ENCODE results near the gene HIGD1A.
"Not testable (repeated sequence)": the region's sequence is repeated elsewhere in the genome, so short reads cannot be mapped to it uniquely, and the experiment has no call there.

The HIGD1A gene

GRCh38 chr3:42827654-42828053, 23.4 kb upstream of the HIGD1A start:
- FAIRE-seq, result no peak

DNA sequence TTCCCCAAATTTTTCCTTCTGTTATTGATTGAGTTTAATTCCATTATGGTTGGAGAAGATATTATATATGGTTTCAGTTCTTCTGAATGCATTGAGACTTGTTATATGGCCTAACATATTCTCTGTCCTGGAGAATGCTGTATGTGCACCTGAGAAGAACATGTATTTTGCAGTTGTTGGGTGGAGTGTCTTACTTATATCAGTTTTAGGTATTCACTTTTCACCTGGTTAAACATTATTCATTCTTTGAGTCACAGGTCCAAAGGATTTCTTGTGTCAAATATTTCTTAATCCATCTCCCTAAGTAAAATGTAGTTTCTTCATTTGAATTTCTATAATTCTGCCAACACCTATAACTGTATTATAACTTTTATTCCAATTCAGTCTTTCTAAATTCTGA, 22.7 kb upstream of the HIGD1A start:
- FAIRE-seq, result no peak

GRCh38 chr3:42826141-42826540, 21.9 kb upstream of the HIGD1A start:
- FAIRE-seq, result no peak

DNA sequence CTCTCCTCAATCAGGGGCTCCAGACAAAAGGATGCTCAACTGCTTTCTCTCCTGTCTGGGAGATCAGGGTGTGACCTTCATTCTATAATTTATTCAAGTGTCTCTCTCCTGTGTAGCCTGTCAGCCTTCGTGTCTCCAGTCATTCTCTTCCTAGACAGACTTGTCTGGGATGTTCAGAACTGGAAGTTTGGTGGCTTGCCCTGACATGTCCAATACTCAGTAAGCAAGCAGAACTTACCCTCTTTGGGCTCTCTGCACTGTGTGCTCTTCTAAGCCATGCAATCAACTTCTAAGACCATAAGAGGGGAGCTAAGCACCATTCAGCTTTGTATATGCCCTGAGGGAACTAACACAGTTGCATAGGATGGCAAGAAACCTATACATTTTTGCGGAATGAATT, 19.1 kb upstream of the HIGD1A start:
- no peak for FAIRE-seq

DNA sequence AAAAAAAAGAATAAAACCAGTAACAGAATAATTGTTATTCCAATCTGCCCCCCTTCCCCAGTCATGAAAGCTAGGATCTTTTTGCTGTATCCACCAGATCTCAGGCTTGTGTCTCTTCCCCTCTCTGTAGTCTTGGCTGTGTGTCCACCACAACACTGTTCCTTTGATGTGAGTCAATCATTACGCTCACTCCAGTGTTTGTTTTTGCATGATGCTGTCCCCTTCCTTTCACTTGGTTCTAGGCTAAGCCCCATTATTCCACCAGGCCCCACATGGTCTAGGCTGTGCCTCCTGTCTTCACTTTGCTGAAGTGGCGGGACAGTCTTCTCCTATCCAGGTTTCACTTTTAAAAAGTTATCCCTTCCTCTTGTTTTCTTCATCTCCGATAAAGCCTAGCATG, 18.5 kb upstream of the HIGD1A start:
- FAIRE-seq, result no peak

GRCh38 chr3:42820746-42821051, 16.4 kb upstream of the HIGD1A start:
- FAIRE-seq, result no peak

DNA sequence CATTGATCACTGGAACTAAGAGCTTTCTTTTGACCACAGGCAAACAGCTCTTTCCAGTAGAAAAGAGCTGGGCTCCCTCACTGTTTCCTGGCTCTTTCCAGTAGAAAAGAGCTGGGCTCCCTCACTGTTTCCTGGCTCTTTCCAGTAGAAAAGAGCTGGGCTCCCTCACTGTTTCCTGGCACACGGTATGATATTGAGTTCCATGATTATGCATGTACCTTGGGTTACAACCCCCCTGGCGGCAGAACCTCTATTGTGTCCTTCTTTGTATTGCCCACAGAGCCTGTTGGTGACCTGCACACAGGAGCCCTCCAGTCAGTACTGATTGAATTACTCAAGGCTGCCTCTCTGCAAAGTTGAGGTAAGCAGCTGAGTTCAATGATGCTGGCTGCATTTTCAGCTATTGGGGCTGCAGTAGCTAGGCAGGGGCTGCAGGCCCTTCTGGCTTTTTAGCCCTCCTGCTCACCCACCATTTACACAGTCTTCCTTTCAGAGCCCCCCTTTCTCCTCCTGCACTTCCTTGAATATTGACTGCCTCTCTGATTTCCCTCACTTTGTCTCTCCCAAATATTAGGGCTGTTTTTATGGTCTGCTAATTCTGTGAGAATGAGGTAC, 15.2 kb upstream of the HIGD1A start:
- FAIRE-seq, result no peak

DNA sequence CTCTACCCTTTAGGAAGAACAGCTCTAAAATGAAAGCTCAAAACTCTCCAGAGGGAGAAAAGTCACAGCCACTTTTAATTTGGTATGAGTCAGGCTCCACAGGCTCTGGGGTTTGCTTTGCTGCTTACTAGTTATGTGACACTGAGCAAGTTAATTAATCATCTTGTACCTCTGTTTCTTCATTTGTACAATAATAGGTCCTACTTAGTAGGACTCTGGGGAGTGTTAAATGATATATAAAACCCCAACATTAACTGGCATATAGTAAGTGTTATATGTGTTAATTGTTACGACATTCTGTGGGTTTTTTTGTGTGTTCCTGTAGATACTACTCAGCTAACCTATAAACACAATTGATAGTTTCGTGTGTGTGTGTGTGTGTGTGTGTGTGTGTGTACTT, 11.5 kb upstream of the HIGD1A start:
- no peak for FAIRE-seq

- no peak for FAIRE-seq
These were observed 10.7 kb upstream of the HIGD1A start for GRCh38 chr3:42814914-42815507.

- no peak for FAIRE-seq
These were observed 10.0 kb upstream of the HIGD1A start for GRCh38 chr3:42814246-42814645.

DNA sequence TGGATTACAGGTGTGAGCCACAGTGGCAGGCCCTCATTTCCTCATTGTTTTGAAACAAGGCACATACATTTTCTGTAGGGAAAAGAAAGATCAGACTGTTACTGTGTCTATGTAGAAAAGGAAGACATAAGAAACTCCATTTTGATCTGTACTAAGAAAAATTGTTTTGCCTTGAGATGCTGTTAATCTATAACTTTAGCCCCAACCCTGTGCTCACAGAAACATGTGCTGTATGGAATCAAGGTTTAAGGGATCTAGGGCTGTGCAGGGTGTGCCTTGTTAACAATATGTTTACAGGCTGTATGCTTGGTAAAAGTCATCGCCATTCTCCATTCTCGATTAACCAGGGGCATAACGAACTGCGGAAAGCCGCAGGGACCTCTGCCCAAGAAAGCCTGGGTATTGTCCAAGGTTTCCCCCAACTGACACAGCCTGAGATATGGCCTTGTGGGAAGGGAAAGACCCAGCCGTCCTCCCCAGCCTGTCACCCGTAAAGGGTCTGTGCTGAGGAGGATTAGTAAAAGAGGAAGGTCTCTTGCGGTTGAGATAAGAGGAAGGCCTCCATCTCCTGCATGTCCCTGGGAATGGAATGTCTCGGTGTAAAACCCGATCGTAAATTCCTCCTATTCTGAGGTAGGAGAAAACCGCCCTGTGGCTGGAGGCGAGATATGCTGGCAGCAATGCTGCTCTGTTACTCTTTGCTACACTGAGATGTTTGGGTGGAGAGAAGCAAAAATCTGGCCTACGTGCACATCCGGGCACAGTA, 7.0 kb upstream of the HIGD1A start:
- not testable (repeated sequence) for FAIRE-seq

- not testable (repeated sequence) for FAIRE-seq
These were observed 6.4 kb upstream of the HIGD1A start for GRCh38 chr3:42810706-42811105.

DNA sequence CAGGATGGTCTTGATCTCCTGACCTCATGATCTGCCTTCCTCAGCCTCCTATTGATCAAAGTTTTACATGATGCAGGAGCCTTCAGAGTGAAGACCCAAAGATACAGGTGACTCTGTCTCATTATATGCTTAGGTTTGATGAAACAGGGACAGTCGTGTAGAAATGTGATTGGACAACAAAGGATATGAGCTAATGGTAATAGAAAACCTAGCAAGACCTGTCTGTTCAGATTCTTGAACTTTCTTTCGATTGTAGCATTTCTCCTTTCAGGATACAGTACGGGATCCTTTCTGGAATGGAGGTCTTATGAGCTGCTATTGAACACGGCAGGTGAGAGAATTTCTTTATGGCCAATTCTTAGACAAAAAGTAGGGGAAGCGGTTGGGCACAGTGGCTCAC, 4.9 kb upstream of the HIGD1A start, which contains the start of gene ACKR2:
Gene ACKR2, plus strand, starts transcription at position 244 of the 400 bp plus-strand sequence. CDS start 55,058 bp downstream, outside the sequence.
- FAIRE-seq, result no peak

GRCh38 chr3:42807929-42808328, 3.6 kb upstream of the HIGD1A start:
- no peak for FAIRE-seq

DNA sequence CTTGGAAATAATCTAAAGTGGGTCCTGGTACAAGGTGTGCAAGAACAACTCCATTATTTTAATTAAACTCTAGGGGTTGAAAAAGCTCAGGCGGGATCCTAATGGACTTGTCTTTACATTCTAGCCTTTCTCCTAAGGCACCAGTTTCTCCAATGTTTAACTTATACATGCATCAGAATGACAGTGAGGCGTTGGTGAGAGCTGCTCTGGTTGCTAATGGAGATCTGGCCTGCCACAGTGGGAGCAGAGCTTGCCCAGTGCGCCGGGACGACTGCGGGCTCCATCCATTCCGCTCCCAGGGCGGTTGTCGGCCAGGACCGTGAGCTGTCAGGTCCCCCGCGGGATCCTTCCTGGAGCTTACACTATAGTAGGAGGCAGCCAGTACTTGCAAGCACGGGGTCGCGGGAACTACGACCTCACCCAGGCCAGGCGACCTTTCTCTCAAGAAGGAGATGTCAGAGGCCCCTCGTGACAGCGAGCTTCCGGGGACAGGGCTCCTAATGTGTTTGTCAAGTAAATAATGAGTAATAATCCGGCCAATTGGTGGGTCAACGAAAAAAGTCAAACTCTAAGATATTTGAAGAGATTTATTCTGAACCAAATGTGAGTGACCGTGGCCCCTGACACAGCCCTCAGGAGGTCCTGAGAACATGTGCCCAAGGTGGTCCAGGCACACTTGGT, 991 bp upstream of the HIGD1A start:
- FAIRE-seq, result no peak

- no peak for FAIRE-seq
These were observed 492 bp upstream of the HIGD1A start for GRCh38 chr3:42804831-42805132.

GRCh38 chr3:42803414-42804105, 730 bp downstream of the HIGD1A start:
- FAIRE-seq, result no peak

DNA sequence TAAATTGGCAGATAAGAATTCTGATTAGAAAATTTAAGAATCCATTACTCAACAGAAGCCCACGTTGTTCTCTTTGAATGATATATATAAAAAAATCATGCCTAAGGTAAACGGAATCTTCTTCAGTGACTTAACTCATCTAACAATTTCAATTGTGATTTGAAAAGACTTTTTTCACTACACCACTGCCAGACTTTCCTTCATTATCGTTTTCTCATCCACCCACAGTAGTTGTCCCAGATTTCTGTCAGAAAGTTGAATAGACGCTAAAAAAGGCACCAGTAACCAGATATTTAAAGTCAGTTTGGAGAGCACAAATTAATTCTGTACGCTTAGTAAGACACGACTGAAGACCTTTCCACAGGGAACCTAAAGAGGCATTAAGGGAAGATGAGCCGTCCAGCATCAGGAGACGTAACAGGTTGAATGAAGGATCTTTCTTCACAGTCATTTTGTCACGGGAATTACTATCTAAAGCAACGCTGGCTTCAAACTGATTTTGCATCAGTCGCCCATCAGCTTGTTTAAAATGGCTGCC, 1.3 kb downstream of the HIGD1A start:
- FAIRE-seq, result no peak

GRCh38 chr3:42801784-42802183, 2.5 kb downstream of the HIGD1A start:
- FAIRE-seq, result no peak

GRCh38 chr3:42801048-42801620, 3.2 kb downstream of the HIGD1A start:
- no peak for FAIRE-seq

DNA sequence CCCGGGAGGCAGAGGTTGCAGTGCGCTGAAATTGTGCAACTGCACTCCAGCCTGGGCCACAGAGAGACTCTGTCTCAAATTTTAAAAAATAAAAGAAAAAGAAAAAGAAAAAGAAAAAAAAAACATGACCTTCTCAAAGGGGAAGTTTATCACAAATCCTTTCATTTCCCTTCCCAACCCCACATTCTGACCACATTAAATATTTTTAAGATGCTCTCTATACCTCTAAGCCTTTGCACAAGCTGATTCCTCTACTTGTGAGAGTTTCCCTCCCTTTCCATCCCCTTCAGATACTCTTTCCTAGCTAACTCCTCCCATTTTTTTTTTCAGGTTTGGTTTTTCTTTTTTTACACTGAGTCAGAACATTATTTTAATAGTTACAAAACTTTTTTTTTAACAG, 4.0 kb downstream of the HIGD1A start:
- FAIRE-seq, result no peak

- no peak for FAIRE-seq
These were observed 4.9 kb downstream of the HIGD1A start for GRCh38 chr3:42799376-42799775.

Measured in G401.6 (cell line).